AG10803 (cell line): ENCODE results near the gene GAREM1.

ENCODE experiments used
- DNase-seq: peaks from one replicate; pipeline ENCODE4 v3.0.0; 2010; ENCODE audit warnings: low read depth
- H3K4me3 ChIP-seq: 2 replicates; pipeline ENCODE4 v1.5.1; 2011; ENCODE audit warnings: mild to moderate bottlenecking, low read length, control low read depth
- CTCF ChIP-seq: conservative IDR thresholded peaks from 2 replicates; pipeline ENCODE4 v1.5.1; 2011; ENCODE audit warnings: mild to moderate bottlenecking, low read length, control low read depth, inconsistent platforms

GAREM1 gene

GRCh38 chr18:32401621-32402020, 69.1 kb downstream of the GAREM1 start:
- no peak overlapping the region for H3K4me3 ChIP-seq
- TF ChIP-seq CTCF = no peak
- DNase-seq = no peak

GRCh38 chr18:32393407-32393806, 77.3 kb downstream of the GAREM1 start:
- no peak for TF ChIP-seq CTCF
- no peak overlapping the region for H3K4me3 ChIP-seq
- no peak for DNase-seq

GRCh38 chr18:32391126-32391525, 79.6 kb downstream of the GAREM1 start:
- no peak for TF ChIP-seq CTCF
- DNase-seq = no peak
- H3K4me3 ChIP-seq = no peak overlapping the region

- DNase-seq = no peak
- no peak for TF ChIP-seq CTCF
- no peak overlapping the region for H3K4me3 ChIP-seq
Observed at GRCh38 chr18:32389858-32390257, 80.8 kb downstream of the GAREM1 start.

- TF ChIP-seq CTCF = no peak
- H3K4me3 ChIP-seq = no peak overlapping the region
- DNase-seq = no peak
Observed at GRCh38 chr18:32389191-32389590, 81.5 kb downstream of the GAREM1 start.

GRCh38 chr18:32386471-32386870, 84.2 kb downstream of the GAREM1 start:
- TF ChIP-seq CTCF = no peak
- no peak for DNase-seq

GRCh38 chr18:32383050-32383819, 87.4 kb downstream of the GAREM1 start:
- DNase-seq = peak; percentile 59
- H3K4me3 ChIP-seq = no peak overlapping the region
- TF ChIP-seq CTCF = no peak

More at GRCh38 chr18:32386471-32386870, 84.2 kb downstream of the GAREM1 start:
- no peak overlapping the region for H3K4me3 ChIP-seq
